Spinal cord (tissue), 10 donors: ENCODE measurements around the gene MAGI1. TPM values are rescaled to one million over a fixed set of nuclear protein-coding genes. Genes with fewer than 3 reads are reported as not detected.
"Not testable (repeated sequence)": the region's sequence is repeated elsewhere in the genome, so short reads cannot be mapped to it uniquely, and the experiment has no call there.

Source experiments
- DNase-seq, 6 donors: peaks; one replicate each; pipeline versions ENCODE4 v3.0.0 to v3.0.0-alpha.2; 2013 to 2015; ENCODE audit warnings: low spot score in 6 of 6, low read depth in 4 of 6
- H3K27ac ChIP-seq: one replicate; pipeline ENCODE4 v1.5.1; 2013; ENCODE audit warnings: low read depth, low read length, control low read depth
- H3K27me3 ChIP-seq: one replicate; pipeline ENCODE4 v1.6.1; 2013; ENCODE audit warnings: low read length; ENCODE audit not compliant: control insufficient read depth, insufficient read depth
- H3K36me3 ChIP-seq: one replicate; pipeline ENCODE4 v1.6.1; 2013; ENCODE audit warnings: low read length; ENCODE audit not compliant: control insufficient read depth, insufficient read depth
- H3K4me1 ChIP-seq: one replicate; pipeline ENCODE4 v1.6.1; 2013; ENCODE audit warnings: low read length; ENCODE audit not compliant: control insufficient read depth, insufficient read depth
- H3K4me3 ChIP-seq: one replicate; pipeline ENCODE4 v1.5.1; 2013; ENCODE audit warnings: low read depth, low read length, control low read depth
- H3K9me3 ChIP-seq: one replicate; pipeline ENCODE4 v1.6.1; 2013; ENCODE audit warnings: low read length; ENCODE audit not compliant: control insufficient read depth, insufficient read depth
- WGBS: methylation state at CpG from one replicate; pipeline ENCODE4 v1.1.5; 2013; ENCODE audit warnings: missing lambda C conversion rate; ENCODE audit not compliant: insufficient coverage; 5-methylcytosine and 5-hydroxymethylcytosine counted together
- polyA plus RNA-seq, 2 donors: library from polyadenylated mRNA; unstranded; fragments of 120-200 nt; gene quantifications; one replicate each; pipeline ENCODE4 v1.2.1, GENCODE V29; 2013; ENCODE audit not compliant: insufficient read length in 2 of 2
- total RNA-seq, 2 donors: library from RNA; depleted of rRNA in 1 of 2; stranded (reverse); fragments of 120-200 nt in 1 of 2; fragments of >200 nt in 1 of 2; gene quantifications; one replicate each; pipeline versions ENCODE4 v1.2.3 to v1.2.4, GENCODE V29; 2013 to 2014
- donor health status: healthy.

Gene MAGI1
- total and polyA plus RNA-seq, 4 donors = 41.5 to 86.3 (median 62.7) TPM

DNA sequence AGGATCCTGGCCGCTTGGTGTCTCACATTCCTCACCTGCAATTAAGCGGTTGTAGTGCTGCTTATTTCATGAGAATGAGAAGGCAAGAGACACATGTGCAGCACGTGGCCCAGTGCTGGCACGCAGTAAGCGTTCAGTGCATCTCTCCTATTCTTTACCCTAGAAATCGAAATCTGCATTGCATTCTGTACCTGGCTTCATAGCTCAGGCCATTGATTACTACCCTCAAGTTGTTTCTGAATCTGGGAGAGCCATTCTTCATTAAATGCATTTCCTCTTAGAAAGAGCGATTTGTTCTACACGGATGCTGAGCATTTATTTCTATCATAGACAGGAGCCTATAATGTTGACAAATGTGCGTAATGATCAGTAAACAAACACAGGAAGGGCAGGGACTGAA is 168.9 kb downstream of the MAGI1 start:
- H3K27ac ChIP-seq = no peak overlapping the region
- DNase-seq = peak in 1 of 6 donors; percentile 61
- H3K4me3 ChIP-seq = no peak overlapping the region
- H3K36me3 ChIP-seq = no peaks in the 10 kb centered on the region
- H3K4me1 ChIP-seq = peaks cover 4% of the 10 kb centered on the region
- WGBS = 88% methylated on average over 5 of the region's 9 CpGs
- H3K27me3 ChIP-seq = no peaks in the 10 kb centered on the region
- H3K9me3 ChIP-seq = no peaks in the 10 kb centered on the region

DNA sequence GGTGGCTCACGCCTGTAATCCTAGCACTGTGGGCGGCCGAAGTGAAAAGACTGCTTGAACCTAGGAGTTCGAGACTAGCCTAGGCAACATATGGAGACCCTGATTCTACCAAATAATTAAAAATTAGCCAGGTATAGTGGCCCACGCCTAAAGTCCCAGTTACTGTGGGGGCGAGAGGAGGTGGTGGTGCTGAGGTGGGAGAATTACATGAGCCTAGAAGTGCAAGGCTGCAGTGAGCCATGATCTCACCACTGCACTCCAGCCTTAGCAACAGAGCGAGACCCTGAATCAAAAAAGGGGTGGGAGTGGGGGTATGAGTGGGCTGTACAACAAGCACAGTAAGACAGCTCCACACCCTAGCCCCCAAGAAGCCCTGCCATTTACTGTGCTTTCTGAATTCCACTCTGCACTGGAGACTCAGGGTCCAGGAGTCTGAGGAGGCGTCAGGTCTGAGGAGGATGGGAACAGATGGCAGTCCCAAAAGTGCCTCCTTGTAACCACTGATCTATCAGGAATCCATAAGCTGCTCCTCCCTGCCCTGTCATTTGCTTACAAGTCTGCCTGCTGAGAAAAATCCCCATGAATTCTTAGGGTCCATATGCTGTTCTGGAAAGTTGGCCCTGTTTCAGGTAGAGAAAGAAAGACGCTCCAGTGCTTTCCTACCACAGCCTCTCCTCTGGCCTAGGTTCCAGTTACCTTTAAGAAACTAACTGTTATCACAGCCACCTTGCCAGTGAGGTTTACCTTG is 171.1 kb downstream of the MAGI1 start:
- Histone ChIP-seq H3K36me3 (no peaks in the 10 kb centered on the region), H3K4me3 (no peak overlapping the region), H3K27me3 (no peaks in the 10 kb centered on the region), H3K9me3 (no peaks in the 10 kb centered on the region), H3K27ac (no peak overlapping the region), H3K4me1 (peaks cover 4% of the 10 kb centered on the region)
- DNase-seq = peak in 1 of 6 donors; percentile 39
- 91% methylated on average over 4 of the region's 9 CpGs for WGBS

- no peaks in the 10 kb centered on the region for H3K9me3 ChIP-seq
- no peak for DNase-seq
- H3K4me3 ChIP-seq = no peak overlapping the region
- H3K27me3 ChIP-seq = no peaks in the 10 kb centered on the region
- H3K36me3 ChIP-seq = no peaks in the 10 kb centered on the region
- H3K4me1 ChIP-seq = no peaks in the 10 kb centered on the region
- no peak overlapping the region for H3K27ac ChIP-seq
- 66% methylated on average over 3 of the region's 6 CpGs for WGBS
Observed at GRCh38 chr3:65864357-65864904, 174.3 kb downstream of the MAGI1 start.

DNA sequence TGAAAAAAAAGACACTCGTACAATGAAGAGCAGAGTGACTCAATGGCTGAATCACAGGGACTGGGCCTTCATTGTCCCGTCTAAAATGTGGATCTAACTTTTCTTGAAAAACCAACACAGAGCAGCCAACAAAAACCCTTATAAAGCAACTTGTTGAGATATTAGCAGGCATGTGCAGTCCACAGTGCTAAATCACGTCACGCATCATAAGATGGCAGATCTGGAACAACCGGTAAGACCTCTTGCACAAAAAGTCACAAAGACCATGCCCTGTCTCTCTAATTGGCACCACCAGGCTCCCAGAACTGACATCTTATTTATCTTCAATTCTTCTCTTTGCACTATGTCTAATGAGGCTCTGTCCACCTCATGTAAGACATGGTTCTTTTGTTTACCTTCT is 177.0 kb downstream of the MAGI1 start:
- WGBS = 77% methylated on average over 5 of the region's 5 CpGs
- DNase-seq = no peak
- Histone ChIP-seq H3K27me3 (no peaks in the 10 kb centered on the region), H3K4me3 (no peak overlapping the region), H3K9me3 (peaks cover 3% of the 10 kb centered on the region), H3K36me3 (no peaks in the 10 kb centered on the region), H3K4me1 (no peaks in the 10 kb centered on the region), H3K27ac (no peak overlapping the region)

GRCh38 chr3:65859612-65860011 is 179.1 kb downstream of the MAGI1 start:
- not testable (repeated sequence) for H3K27ac ChIP-seq, DNase-seq, H3K9me3 ChIP-seq, H3K4me1 ChIP-seq, H3K27me3 ChIP-seq, H3K4me3 ChIP-seq, H3K36me3 ChIP-seq
- 80% methylated on average over 1 of the region's 7 CpGs for WGBS

- Histone ChIP-seq H3K4me1 (no peaks in the 10 kb centered on the region), H3K4me3 (no peak overlapping the region), H3K27ac (no peak overlapping the region), H3K36me3 (no peaks in the 10 kb centered on the region), H3K27me3 (no peaks in the 10 kb centered on the region), H3K9me3 (peaks cover 3% of the 10 kb centered on the region)
- WGBS = 89% methylated on average over 2 of the region's 6 CpGs
- no peak for DNase-seq
Observed at GRCh38 chr3:65858749-65859148, 180.0 kb downstream of the MAGI1 start.

GRCh38 chr3:65857327-65857726 is 181.4 kb downstream of the MAGI1 start:
- H3K4me3 ChIP-seq = no peak overlapping the region
- H3K9me3 ChIP-seq = peaks cover 3% of the 10 kb centered on the region
- no peak overlapping the region for H3K27ac ChIP-seq

DNA sequence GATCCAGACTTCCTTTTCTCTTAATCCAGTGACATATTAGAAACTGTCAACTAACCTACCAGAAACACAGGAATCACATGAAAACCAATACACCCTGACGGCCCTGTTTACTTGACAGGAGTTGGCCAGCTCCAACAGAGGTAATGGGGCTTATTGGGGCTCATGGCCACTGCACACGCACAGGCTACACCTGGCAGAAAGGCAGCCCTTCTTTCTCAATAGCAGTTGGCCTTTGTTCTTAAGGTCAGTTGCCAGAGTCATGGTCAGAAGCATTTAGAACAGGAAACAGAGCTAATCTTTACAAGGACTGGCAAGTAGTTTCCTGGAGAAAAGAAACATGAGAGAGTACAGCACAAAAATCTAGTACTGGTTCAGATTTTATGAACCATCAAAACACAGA is 181.8 kb downstream of the MAGI1 start:
- 55% methylated on average over 2 of the region's 2 CpGs for WGBS
- DNase-seq = no peak
- Histone ChIP-seq H3K4me3 (no peak overlapping the region), H3K27me3 (no peaks in the 10 kb centered on the region), H3K36me3 (no peaks in the 10 kb centered on the region), H3K9me3 (peaks cover 3% of the 10 kb centered on the region), H3K4me1 (no peaks in the 10 kb centered on the region), H3K27ac (no peak overlapping the region)

More at GRCh38 chr3:65857327-65857726, 181.4 kb downstream of the MAGI1 start:
- no peak for DNase-seq
- Histone ChIP-seq H3K27me3 (no peaks in the 10 kb centered on the region), H3K4me1 (no peaks in the 10 kb centered on the region), H3K36me3 (no peaks in the 10 kb centered on the region)
- 65% methylated on average over 3 of the region's 3 CpGs for WGBS

- Histone ChIP-seq H3K4me1 (no peaks in the 10 kb centered on the region), H3K4me3 (no peak overlapping the region), H3K9me3 (peaks cover 3% of the 10 kb centered on the region), H3K36me3 (no peaks in the 10 kb centered on the region), H3K27me3 (no peaks in the 10 kb centered on the region), H3K27ac (no peak overlapping the region)
- DNase-seq = no peak
- WGBS = 90% methylated on average over 2 of the region's 4 CpGs
Observed at GRCh38 chr3:65855370-65856100, 183.2 kb downstream of the MAGI1 start.
